LNCAP (cell line): Measurements from ENCODE around the gene PDE4D.

ENCODE experiments used
- TF ChIP-seq, protein P1 (sequence below): fragments of 450-650 bp; IDR thresholded peaks from 2 replicates; pipeline ENCODE4 v1.5.1; 2017; ENCODE audit warnings: mild to moderate bottlenecking

Gene PDE4D

DNA sequence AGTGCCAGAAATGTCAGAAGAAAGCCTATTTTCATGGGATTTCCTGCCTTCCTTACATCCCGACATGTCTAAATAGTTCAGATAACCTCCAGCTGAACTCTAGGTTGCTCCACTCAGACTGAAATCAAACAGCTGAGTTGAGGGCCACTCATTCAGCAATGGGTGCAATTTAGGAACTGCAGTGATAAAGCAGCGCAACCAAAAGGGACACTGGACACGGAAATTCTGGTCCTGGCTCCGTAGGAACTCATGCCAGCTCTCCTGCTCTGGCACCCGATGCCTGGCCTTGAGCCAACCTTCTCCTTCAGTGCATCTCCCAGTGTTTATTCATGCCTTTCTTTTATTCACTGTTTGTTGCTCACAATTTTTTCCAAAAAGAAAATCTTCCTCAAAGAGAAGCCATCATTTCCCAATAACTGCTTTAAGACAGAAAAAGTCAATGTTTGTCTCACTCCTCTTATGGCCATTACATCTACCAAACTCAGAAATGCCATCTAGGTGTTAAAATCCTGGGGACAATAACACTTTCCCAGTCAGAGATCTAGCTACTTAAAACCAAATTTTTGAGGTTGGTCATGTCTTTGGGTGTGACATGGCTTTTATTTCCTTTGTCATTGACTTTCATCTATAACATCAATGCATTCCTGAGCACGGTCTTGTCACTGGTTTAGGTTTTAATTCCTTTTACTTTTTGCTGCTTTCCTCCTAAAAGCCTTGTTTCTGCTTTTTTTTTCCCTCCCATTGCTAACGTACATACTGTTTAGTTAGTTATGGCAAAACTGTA is 126.9 kb downstream of the PDE4D start:
- TF ChIP-seq, protein P1, sequence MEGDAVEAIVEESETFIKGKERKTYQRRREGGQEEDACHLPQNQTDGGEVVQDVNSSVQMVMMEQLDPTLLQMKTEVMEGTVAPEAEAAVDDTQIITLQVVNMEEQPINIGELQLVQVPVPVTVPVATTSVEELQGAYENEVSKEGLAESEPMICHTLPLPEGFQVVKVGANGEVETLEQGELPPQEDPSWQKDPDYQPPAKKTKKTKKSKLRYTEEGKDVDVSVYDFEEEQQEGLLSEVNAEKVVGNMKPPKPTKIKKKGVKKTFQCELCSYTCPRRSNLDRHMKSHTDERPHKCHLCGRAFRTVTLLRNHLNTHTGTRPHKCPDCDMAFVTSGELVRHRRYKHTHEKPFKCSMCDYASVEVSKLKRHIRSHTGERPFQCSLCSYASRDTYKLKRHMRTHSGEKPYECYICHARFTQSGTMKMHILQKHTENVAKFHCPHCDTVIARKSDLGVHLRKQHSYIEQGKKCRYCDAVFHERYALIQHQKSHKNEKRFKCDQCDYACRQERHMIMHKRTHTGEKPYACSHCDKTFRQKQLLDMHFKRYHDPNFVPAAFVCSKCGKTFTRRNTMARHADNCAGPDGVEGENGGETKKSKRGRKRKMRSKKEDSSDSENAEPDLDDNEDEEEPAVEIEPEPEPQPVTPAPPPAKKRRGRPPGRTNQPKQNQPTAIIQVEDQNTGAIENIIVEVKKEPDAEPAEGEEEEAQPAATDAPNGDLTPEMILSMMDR = no peak

DNA sequence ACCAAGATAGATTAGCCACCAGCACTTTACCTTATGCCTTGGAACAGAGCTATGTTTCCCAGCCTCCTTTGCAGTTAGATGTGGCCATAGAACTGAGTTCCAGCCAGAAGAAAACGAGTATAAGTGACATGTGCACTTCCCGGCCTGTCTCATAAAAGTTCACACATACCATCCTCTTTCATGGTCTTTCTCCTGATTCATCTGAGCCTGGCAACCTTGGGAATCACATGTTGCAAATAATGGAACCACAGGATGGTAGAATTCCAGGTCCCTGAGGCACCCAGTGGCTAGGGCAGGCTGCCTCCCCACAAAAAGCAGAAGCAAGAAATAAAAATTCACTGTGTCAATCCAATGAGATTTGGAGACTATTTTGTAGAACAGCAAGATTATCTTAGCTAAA is 128.1 kb downstream of the PDE4D start:
- TF ChIP-seq, protein P1 = no peak

DNA sequence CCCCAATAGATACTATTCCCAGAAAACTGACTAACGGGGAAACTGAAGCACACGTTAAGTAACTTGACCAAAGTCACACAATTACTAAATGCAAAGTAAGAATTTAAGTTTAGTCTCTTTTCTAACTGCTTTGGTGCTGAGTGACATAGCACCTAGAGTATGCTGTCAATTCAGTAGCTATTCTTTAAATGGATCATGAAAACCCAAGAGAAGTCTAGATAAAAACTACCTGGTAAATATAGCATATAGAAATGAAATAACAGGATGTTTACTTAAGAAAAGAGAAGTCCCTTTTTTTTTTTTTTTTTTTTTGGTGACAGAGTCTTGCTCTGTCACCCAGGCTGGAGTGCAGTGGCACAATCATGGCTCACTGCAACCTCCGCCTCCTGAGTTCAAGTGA is 129.2 kb downstream of the PDE4D start:
- TF ChIP-seq, protein P1 = no peak

DNA sequence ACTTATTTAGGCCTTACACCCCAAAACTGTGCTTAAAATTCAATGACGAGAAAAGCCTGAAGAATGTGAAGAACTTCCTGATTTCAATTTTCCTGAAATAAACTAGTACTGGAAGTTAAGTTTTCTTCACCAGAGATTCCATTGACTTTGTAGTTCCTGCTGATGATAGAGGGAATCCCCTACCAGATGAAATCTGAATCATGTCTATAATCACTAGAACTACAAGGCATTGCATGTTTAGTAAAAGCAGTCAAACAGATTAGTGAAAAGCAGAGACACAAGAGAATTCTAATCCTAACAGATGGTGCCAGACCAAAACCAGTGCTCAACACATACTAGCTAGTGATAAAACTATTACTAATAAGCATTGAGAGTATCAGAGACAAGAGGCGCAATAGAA is 130.0 kb downstream of the PDE4D start:
- TF ChIP-seq, protein P1 = no peak

DNA sequence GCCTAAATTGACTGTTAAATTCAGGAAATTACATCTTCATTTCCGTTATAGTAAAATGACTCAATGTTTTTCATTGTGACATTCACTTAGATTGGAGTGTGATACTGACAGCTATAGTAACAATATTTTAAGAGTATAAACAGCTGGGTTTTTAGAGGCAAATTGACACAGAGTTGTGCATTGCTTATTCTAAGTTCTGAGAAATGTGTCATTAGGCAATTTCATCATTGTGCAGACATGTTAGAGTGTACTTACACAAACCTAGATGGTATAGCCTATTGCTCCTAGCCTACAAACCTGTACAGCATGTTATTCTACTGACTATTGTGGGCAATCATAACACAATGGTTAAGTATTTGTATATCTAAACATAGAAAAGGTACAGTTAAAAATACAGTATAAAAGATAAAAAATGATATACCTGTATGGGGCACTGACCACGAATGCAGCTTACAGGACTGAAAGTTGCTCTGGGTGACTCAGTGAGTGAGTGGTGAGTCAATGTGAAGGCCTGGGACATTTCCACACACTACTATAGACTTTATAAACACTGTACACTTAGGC is 132.7 kb downstream of the PDE4D start:
- TF ChIP-seq, protein P1 = no peak

DNA sequence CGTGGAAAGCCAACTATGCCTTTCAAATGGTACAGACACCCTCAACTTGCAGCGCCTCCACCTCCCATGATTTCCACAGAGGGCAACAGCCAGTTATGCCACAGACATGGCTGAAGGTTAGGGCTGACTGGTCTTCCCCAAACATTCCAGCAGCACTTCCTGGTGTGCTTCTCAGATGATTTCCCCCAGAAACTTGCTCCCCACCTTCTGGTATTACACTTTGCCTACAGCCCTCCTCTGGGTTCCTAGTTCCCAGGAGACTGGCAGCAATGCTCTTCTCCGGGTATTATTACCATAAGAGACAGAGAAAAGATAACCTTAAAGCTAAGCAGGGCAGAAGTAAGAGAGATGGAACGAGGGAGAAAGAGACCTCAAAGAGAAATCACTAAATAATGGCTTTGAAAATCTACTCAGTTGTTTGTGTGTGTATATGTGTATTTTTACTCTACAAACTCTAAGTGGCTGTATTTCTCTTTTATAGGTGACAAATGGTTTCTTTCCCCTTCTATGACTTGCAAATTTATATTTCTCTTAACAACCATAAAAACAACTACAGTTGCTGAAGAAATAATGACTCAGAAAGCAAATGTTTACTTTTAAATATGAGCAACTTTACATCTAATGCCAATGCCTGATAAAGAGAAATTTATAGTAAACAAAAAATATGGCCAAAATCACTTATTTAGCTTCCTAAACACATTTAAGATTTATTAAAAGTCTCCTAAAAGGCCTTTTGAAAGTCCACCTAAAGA is 133.8 kb downstream of the PDE4D start:
- TF ChIP-seq, protein P1 = no peak

DNA sequence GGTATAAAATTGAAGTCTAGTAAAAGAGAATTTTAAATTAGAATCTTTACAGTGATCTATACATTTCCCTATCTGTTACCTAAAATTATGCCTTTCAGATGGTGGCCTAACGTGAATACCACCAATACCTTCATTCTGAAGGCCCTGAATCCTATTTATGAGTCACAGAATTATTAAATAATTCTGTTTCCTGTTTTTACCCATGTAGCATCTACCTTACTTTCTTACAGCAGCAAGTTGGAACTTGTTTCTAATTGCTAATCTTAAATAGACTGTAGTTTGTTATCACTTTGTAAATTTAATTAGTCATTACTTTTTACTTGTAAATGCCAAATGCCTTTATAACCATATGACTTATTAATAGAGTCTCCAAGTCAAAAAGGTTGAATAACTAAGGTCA is 135.0 kb downstream of the PDE4D start:
- TF ChIP-seq, protein P1 = no peak
